GM19240 (cell line): ENCODE data around the gene SLC6A16.
"Not testable (repeated sequence)": the region's sequence is repeated elsewhere in the genome, so short reads cannot be mapped to it uniquely, and the experiment has no call there.

Source experiments
- DNase-seq: peaks from one replicate; pipeline ENCODE4 v3.0.0; 2011; ENCODE audit warnings: low spot score; ENCODE audit not compliant: insufficient read length

SLC6A16 gene

DNA sequence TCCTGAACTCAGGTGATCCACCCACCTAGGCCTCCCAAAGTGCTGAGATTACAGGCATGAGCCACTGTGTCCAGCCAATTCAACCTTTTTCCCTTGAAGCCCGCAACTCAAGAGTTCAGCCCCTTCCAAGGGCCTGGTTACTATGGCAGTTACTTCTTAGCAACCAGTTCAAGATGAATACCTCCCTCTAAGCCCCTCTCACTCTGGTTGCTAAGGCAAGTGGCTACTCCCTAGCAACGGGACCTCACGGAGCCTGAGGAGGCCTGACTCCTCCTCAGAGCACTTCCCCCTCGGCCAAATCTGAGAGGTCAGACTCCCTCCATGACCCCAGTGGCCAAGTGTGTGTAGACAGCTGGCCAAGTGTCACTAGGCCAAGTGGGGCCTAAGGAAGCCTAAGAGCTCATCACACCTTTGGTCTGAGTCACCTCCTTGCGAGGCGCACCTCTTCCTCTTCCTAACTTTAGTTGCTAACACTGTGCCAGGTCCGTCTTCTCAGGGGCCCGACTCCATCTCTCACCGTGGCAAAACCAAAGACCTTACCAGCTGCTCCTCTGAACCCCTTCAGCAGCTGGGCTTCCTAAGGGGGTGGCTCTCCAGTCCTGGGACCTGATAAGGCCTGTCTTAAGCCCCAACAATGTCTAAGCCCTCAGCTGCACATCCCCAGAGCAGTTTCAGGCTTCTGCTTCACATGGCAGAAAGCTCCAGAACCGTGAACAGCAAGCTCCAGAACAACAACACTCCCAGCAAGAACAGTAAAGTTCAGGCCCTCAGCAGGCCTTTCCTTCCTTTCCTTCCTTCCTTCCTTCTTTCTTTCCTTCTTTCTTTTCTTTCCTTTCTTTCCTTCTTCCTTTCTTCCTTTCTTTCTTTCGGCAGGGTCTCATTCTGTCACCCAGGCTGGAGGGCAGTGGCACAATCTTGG, 19.8 kb upstream of the SLC6A16 start:
- no peak for DNase-seq

DNA sequence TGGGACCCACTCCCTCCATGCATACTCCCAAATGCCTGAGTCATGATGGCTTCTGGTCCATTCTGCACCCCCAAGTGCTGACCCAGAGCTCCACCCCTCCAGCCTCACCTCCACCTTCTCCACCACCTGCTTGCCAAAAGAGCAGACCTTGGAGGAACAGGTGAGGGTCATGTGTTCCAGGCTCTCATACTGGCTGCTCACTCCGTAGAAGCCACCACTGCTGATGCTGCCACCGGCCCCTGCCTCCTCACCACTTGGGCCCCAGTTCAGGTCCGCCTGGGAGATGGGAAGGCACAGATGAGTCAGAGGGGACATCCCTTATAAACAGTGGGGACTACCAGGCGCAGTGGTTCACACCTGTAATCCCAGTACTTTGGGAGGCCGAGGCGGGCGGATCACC, 18.1 kb upstream of the SLC6A16 start:
- DNase-seq, result no peak

DNA sequence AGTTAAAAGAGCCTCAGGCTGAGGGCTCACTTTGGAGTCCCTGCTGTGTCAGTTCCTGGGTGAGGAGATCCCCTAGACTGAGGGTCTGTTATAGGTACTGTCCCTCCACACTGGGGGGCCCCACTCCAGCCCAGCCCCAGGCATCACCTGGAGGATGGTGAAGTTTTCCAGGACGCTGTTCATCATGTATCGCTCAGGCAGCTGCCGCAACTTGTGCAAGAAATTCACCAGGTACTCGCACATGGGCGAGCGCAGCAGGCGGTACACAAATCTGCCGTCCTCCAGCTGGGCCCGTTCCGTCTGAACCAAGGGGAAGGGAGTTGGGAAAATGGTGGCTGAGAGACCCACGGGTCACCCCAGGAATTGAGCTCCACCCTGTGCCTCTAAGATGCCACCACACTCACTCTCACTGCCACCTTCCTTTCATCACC, 17.3 kb upstream of the SLC6A16 start:
- DNase-seq, result no peak

DNA sequence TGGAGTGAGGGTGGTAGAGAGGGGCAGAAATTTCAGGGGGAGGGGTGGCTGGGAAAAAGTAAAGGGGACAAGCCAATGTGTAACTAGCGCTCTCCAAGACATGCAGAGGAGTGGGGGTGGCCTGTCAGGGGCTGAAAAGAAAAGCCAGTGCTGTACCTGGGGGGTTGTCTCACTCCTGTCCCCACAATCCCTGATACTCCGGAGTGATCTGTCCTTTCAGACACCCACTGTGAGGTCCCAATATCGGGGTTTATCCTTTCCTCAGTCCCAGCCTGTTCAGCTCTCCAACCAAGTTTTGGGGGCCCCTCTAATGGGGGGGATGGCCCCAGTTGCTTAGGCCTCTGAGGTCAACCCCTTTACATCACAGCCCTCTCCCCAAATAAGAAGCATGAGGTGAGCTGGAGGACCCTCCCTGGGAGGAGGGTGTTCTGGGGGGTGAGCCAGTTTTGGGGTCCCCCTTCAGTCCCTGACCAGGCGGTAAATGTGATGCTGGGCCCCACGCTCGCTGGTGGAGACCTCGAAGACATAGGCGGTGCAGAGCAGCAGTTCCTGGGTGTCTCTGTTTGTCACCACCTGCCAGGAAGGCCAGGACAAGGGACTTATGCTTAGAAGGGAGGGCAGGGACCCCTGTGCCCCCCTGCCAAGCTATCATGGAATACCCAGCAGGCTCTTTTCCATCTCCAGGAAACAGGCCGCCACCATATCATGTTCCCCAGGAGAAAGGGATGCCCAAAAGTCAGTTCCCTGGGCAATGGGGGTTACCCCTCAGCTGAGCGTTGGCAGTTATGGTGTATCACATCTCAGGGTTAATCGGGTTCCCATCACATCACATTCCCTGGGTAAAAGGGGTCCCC, 16.1 kb upstream of the SLC6A16 start:
- DNase-seq, result no peak

DNA sequence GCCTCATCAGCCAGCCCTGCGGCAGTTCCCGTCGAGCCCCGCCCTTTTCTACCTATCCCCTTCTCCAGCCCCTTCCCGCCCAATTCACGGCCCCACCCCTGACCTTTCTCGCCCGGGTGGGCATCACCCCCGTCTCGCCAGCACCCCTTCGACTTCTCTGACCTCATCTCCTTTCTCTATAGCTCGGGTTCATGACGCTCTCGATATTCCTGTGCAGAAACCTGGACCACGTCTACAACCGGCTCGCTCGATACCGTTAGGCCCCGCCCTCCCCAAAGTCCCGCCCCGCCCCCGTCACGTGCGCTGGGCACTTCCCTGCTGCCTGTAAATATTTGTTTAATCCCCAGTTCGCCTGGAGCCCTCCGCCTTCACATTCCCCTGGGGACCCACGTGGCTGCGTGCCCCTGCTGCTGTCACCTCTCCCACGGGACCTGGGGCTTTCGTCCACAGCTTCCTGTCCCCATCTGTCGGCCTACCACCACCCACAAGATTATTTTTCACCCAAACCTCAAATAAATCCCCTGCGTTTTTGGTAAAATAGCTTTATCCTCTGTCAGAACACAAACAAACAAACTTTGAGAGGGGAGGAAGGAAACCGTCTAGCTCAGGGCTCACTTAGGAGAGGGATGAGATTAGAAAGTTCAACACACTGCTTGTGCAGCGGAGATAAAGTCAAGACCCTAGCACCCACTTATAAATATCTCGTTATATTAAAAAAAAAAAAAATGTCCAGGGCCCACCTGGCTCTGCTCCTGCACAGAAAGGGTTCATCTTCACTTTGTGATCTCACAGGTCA, 15.3 kb upstream of the SLC6A16 start:
- DNase-seq, result peak; percentile 83

DNA sequence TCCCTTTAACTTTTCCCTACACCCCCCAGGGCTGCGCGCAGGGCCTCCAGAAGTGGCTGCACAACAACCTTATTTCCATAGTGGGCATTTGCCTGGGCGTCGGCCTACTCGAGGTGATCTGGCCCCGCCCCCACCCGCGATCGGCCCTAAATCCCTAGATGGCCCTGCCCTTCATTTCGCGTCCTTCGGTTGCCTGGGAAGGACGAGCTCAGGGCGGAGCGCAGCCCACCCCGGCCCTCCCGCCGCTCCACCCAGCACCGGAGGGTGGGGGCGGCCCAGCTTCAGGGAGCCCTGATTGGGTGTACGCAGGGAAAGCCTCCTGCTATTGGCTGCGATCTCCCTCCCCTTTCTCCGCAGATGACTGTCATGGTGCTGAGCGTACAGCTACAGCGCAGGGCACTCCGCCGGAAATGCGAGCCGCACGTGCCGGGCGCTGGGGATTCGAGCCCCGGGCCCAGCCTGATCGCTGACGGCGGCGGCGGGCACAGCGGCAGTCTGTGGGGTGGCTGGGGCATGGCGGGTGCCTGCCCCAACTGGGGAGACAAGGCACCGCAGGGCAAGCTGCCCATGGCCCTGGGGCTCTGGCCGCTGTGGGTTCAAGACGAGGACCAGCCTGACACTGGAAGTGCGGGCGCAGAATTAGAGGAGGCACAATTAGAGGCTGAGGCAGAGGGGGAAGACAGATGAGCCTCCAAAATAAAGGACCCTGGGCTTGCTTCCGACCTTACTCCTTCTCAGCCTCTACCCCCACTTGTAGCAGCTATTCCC, 14.5 kb upstream of the SLC6A16 start:
- DNase-seq, result no peak

DNA sequence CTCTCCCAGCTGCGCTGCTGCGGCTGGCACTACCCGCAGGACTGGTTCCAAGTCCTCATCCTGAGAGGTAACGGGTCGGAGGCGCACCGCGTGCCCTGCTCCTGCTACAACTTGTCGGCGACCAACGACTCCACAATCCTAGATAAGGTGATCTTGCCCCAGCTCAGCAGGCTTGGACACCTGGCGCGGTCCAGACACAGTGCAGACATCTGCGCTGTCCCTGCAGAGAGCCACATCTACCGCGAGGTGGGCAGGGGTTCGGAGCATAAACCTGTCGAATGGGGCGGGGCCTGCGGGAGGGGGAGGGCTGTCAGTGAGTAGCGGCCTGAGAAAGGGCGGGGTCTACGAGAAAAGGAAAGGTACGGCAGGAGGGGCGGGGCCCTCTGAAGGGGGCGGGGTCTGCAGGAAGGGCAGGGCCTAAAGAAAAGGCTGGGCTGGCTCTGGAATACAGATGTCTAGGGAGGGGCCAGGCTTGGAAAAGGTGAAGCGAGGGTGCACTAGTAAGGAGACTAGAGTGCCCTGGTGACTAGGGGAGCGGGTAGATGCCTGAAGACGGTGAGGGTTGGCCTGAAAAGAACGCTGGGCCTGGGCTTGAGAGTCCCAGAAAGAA, 13.8 kb upstream of the SLC6A16 start:
- no peak for DNase-seq

DNA sequence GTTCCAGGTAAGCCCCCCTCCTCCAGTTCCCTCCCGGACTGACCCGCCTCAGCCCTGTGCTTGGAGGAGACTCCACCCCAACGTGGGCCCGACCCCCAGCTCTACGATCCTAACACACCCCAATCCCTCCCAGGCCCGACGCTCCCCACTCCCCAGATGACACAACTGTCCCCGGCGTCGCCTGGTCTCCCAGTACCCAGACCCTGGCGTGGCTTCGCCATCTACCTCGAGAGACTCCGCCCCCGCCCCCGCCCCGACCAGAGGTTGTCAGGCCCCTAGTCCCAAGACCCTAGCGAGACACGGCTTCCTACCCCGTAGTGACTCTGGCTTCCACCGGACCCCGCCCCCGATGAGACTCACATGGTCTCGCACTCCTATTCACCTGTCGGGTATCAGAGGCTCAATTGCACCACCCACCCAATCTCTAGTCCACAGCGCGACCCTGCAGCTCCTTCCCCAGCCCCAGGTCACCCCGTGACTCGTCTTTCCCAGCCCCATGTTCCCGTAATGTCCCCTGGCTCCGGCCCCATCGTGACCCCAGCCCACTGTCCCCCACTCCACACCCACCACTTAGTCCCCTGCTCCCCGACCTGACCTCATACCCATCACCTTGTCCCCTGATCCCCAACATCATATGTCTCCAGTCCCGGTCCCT, 13.2 kb upstream of the SLC6A16 start:
- DNase-seq, result no peak

DNA sequence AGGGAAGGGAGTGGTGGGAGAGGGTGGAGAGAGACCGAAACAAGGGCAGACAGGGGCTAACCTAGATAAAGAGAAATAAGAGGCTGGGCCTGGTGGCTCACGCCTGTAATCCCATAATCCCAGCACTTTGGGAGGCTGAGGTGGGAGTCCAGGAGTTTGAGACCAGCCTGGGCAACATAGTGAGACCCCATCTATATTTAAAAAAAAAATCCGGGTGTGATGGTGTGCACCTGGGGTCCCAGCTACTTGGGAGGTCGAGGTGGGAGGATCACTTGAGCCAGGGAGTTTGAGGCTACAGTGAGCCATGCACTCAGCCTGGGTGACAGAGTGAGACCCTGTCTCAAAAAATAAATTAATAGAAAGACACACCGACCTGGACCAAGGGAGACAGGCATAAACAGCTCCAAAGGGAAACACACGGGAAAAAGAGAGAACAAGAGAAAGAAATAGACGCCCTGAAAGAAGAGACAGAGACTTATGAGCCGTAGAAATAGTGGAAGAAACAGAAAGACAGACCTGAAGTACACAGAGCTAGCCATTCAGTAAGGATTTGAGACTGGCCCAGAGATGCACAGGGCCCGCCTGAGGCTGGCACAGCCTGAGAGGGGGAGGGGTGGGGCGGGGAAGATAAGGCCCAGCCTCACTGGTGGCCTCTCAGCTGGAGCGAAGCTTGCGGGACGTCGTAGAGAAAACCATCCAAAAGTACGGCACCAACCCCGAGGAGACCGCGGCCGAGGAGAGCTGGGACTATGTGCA, 12.5 kb upstream of the SLC6A16 start:
- no peak for DNase-seq

DNA sequence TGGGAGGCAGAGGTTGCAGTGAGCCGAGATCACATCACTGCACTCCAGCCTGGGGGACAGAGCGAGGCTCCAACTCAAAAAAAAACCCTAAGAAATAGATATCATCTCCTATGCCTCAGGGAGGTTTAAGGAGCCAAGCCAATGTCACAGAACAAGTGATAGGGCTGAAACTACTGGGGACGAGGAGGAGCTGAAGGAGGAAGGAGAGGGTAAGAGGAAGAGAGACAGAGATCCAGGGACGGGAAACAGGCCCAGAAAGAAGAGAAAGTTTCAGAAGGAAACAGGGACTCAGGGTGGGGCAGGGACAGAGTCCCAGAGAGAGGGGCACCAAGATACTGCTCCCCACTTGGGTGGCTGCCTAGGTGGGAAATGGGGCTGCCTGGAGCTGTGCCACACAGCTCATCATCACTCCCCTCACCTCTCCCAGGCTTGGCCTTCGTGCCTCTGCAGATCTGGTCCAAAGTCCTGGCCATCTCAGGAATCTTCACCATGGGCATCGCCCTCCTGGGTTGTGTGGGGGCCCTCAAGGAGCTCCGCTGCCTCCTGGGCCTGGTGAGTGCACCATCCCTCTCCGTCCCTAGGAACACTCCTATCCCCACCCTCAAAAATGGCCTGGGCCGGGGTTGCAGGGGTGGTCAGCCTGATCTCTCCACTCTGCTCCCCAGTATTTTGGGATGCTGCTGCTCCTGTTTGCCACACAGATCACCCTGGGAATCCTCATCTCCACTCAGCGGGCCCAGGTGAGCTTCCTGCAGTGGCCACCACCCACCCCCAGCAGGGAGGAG, 11.7 kb upstream of the SLC6A16 start:
- DNase-seq, result no peak

DNA sequence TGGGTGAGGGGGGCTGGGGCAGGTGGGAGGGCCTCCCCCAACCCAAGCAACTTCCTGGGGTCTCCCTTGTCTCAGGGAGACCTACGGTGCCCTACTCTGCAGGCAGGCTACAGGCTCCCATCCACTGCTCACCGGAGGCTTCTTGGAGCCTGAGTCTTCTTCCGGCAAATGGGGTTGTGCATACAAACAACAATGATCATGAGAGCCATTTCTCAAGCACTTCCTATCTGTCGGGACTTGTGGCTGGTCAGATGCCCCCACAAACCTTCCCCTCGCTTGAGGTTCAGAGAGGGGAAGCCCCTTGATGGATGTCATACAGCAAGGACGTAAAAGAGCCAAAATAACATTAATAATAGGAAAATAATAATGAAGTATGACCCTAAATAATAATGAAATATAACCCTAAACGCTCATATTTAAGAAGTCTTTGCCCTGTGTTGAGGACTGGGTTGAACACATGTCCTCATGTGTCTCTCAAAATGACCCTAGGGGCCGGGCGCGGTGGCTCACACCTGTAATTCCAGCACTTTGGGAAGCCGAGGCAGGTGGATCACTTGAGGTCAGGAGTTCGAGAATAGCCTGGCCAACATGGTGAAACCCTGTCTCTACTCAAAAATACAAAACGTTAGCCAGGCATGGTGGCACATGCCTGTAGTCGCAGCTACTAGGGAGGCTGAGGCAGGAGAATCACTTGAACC, 10.9 kb upstream of the SLC6A16 start:
- DNase-seq, result no peak

DNA sequence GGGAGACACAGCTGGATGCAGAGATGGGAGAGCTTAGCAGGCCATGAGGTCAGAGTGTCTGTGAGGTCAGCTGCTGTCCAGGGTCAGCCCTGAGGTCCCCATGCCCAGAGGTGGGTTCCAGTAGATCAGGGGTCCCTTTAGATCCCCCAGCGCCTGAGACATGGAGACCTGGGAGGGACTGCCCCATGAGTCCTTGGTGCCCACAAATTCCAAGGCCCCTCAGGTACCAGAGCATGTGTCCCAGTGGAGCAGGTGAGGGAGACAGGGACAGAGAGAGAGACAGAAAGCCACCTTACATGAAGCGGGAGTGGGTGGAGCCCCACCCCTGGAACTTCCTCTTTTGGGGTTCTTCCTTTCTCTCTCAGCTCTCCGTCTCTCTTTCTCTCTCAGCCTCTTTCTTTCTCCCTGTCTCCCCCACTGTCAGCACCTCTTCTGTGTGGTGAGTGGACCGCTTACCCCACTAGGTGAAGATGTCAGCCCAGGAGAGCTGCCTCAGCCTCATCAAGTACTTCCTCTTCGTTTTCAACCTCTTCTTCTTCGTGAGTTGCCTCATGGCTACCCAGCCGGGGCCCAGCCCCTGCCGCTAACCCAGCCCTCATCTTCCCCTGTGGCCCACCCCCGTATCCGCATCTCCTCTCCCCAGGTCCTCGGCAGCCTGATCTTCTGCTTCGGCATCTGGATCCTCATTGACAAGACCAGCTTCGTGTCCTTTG, 10.2 kb upstream of the SLC6A16 start, which contains the start of gene CD37:
Gene CD37 (plus strand): TSS at position 336 of the 713 bp plus-strand sequence. CDS start 135 bp downstream, at position 471.
- DNase-seq, result peak; percentile 67

DNA sequence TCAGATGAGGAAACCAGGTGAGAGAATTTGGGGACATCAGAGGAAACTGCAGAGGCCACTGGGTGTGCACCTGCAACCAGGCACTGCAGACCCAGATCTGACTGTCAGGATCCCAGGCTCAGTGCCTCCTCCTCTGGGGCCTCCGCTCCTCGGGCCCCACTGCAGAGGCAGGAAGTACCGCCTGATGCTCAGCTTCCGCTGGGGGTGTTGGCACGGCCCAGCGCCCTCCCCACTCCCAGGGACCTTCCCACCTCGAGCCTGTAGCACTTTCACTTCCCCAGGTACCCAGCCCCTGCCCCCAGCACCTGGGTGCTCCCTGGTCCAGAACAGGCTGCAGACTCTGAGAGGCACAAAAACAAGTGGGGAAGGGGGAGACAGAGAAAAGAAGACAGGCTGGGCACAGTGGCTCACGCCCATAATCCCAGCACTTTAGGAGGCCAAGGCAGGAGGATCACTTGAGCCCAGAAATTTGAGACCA, 8.9 kb upstream of the SLC6A16 start:
- DNase-seq, result no peak

DNA sequence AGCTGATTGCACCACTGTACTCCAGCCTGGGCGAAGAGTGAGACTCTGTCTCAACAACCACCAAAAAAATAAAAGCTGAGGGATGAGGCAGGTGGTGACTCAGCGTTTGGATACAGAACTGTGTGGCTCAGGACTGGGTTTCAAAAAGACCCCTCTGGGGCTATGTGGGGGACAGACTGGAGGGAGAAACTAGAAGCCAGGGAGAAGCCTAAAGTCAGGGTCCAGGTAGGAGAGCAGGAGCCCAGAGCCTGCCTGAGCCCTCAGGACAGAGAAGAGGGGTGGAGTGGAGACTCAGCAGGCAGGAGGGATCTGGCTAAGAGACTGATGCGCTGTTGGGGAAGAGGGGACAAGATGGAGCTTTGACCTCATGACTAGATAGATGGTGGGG, 8.4 kb upstream of the SLC6A16 start:
- DNase-seq, result no peak

DNA sequence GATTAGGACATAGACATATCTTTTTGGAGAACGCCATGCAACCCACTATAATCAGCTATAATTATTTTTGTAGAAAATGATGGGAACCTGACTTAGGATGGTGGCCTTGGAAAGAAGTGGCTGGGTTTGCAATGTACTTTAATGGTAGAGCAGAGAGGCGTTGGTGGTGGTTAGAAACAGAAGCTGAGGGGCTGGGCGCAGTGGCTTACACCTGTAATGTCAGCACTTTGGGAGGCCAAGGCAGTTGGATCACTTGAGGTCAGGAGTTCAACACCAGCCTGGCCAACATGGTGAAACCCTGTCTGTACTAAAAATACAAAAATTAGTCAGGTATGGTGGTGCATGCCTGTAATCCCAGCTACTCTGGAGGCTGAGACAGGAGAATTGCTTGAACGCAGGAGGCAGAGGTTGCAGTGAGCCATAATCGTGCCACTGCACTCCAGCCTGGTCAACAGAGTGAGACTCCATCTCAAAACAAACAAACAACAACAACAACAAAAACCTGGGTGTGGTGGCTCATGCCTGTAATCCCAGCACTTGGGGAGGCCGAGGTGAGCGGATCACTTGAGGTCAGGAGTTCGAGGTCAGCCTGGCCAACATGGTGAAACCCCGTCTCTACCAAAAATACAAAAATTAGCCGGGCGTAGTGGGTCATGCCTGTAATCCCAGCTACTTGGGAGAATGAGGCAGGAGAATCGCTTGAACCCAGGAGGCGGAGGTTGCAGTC, 7.9 kb upstream of the SLC6A16 start:
- not testable (repeated sequence) for DNase-seq

DNA sequence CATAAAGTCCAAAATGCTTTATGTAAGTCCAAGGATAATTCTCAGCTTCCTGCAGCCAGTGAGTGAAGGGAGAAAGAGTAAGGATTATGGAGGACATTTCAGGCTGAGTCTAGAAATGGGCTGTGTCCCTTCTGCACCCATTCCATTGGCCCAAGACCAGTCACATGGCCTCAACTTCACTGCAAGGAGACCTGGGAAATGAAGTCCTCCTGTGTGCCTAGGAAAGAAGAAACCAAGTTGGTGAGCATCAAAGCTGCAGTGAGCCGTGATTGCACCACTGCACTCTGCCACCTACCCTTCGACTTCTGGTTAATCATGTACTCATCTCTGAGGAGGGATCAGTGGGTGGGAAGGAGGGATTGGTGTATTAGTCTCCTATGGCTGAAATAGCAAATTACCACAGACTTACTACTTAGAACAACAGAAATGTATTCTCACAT, 6.6 kb upstream of the SLC6A16 start:
- DNase-seq, result no peak
